Upper lobe of right lung (tissue), 1 donor: ENCODE data around the gene RNF38. TPM values are rescaled to one million over a fixed set of nuclear protein-coding genes. Genes with fewer than 3 reads are reported as not detected.

ENCODE experiments used
- ATAC-seq: fragments of 200-7000 bp; cut with Tn5 transposase; one replicate; pipeline ENCODE4 v1.9.1; 2020; ENCODE audit warnings: mild to moderate bottlenecking, moderate library complexity
- DNase-seq: peaks from one replicate; pipeline ENCODE4 v3.0.0-alpha.2; 2020
- H3K27ac ChIP-seq: fragments of 200-600 bp; one replicate; pipeline ENCODE4 v1.8.0; 2022
- H3K27me3 ChIP-seq: fragments of 200-600 bp; one replicate; pipeline ENCODE4 v1.8.0; 2022; ENCODE audit warnings: mild to moderate bottlenecking
- H3K36me3 ChIP-seq: fragments of 200-600 bp; one replicate; pipeline ENCODE4 v1.8.0; 2022
- H3K4me1 ChIP-seq: fragments of 200-600 bp; one replicate; pipeline ENCODE4 v1.8.0; 2022
- H3K4me3 ChIP-seq: fragments of 200-600 bp; one replicate; pipeline ENCODE4 v1.8.0; 2022; ENCODE audit warnings: mild to moderate bottlenecking
- H3K9me3 ChIP-seq: fragments of 200-600 bp; one replicate; pipeline ENCODE4 v1.8.0; 2022
- intact Hi-C: fragments of 100-400 bp; cut with DNase I; formaldehyde crosslinking; loops from one replicate; pipeline ENCODE4 v1.11.0; 2022
- total RNA-seq: library from RNA; stranded (reverse); fragmentation: NEBNext Ultra II Directional; extraction: Animal tissue kit (Norgen Biotek cat#: 25700); gene quantifications from one replicate; pipeline ENCODE4 v1.2.1, GENCODE V29; 2021
- TF ChIP-seq, protein P1 (sequence below): fragments of 200-600 bp; IDR thresholded peaks from one replicate; pipeline ENCODE4 v1.8.0; 2022; ENCODE audit warnings: antibody characterized with exemption
- donor health status: DM: no; HTN: yes; CAD: no; lungs with severe emphysema.

RNF38 gene
- total RNA-seq, 1 donor from 2014 or later, result 49.7 TPM

DNA sequence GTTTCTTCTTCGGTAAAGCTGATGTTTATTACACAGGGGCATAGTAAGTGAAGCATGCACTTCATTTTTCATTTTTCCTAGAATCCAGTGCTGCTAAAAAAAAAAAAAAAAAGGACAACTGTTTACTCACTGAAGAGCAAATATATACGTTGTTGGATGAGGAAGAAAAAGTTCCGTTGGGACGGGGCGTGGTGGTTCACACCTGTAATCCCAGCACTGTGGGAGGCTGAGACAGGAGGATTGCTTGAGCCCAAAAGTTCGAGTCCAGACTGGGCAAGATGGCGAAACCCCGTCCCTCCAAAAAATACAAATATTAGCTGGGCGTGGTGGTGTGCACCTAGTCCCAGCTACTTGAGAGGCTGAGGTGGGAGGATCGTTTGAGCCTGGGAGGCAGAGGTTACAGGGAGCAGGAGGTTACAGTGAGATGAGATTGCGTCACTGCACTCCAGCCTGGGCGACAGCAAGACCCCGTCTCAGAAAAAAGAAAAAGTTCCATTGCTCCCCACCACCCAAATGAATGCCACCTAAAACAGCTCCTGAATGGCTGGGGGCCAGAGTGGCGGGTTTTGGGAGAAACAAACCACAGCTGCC, 81.8 kb downstream of the RNF38 start:
- Histone ChIP-seq H3K4me1 (no peaks in the 10 kb centered on the region), H3K9me3 (no peaks in the 10 kb centered on the region), H3K27me3 (no peaks in the 10 kb centered on the region), H3K4me3 (no peak overlapping the region), H3K36me3 (no peaks in the 10 kb centered on the region), H3K27ac (no peak overlapping the region)
- DNase-seq, result no peak
- TF ChIP-seq, protein P1, sequence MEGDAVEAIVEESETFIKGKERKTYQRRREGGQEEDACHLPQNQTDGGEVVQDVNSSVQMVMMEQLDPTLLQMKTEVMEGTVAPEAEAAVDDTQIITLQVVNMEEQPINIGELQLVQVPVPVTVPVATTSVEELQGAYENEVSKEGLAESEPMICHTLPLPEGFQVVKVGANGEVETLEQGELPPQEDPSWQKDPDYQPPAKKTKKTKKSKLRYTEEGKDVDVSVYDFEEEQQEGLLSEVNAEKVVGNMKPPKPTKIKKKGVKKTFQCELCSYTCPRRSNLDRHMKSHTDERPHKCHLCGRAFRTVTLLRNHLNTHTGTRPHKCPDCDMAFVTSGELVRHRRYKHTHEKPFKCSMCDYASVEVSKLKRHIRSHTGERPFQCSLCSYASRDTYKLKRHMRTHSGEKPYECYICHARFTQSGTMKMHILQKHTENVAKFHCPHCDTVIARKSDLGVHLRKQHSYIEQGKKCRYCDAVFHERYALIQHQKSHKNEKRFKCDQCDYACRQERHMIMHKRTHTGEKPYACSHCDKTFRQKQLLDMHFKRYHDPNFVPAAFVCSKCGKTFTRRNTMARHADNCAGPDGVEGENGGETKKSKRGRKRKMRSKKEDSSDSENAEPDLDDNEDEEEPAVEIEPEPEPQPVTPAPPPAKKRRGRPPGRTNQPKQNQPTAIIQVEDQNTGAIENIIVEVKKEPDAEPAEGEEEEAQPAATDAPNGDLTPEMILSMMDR, result no peak
- intact Hi-C loops, result no loop called here
- ATAC-seq, result no peak

DNA sequence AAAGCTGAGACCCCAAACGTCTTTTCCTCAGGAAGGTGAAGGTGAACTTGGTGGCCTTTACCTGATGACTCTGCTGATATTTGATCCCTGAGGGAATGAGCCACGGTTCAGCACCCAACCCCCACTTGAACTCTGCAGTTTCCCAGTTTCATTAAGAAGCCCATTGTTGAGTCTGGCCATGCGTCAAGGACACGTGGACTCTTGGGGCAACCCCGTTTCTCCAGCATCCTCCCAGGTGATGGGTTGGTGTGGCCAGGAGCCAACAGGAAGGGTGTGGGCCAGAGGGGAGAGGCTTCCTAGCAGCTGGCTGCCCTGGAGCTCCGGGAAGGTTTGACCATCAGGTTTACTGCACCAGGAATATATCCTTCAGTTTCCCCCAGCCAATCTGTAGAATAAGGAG, 82.3 kb downstream of the RNF38 start:
- ATAC-seq, result peak; percentile 25
- Histone ChIP-seq H3K9me3 (no peaks in the 10 kb centered on the region), H3K27me3 (no peaks in the 10 kb centered on the region), H3K36me3 (no peaks in the 10 kb centered on the region), H3K27ac (no peak overlapping the region), H3K4me1 (no peaks in the 10 kb centered on the region), H3K4me3 (no peak overlapping the region)
- TF ChIP-seq, protein P1, result no peak
- no peak for DNase-seq
- intact Hi-C loops, result no loop called here

DNA sequence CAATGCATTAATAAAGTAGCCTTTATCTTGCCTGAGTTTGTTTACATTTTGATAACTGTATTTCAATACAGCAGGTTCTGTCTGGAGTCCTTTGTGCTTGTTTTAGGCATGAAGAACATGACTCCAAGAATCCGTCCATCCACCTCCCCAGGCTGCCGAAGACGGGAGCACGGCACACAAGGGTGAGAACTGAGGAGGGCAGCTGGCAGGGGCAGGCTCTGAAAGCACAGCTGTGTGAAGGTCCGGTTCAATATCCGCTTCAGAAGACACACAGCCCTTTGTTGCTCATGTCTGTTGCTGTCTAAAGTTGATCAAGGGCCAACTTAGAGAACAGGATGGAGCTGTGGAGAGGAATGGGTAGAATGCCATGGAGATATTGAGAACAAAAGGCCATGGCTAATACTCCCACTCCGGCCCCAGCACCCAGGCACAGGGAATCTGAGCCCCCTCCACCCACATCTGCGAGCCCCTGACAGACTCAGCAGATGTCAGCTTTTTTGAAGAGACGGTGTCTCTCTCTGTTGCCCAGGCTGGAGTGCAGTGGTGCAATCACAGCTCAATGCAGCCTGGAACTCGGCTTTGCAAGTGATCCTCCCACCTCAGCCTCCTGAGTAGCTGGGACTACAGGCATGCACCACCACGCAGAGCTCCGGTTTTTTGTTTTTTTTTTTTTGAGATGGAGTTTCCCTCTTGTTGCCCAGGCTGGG, 83.3 kb downstream of the RNF38 start:
- Histone ChIP-seq H3K9me3 (no peaks in the 10 kb centered on the region), H3K4me3 (no peak overlapping the region), H3K36me3 (no peaks in the 10 kb centered on the region), H3K27me3 (no peaks in the 10 kb centered on the region), H3K4me1 (no peaks in the 10 kb centered on the region), H3K27ac (no peak overlapping the region)
- DNase-seq (no peak), ATAC-seq (peak; percentile 20)
- intact Hi-C loops, result no loop called here
- TF ChIP-seq, protein P1, result no peak

DNA sequence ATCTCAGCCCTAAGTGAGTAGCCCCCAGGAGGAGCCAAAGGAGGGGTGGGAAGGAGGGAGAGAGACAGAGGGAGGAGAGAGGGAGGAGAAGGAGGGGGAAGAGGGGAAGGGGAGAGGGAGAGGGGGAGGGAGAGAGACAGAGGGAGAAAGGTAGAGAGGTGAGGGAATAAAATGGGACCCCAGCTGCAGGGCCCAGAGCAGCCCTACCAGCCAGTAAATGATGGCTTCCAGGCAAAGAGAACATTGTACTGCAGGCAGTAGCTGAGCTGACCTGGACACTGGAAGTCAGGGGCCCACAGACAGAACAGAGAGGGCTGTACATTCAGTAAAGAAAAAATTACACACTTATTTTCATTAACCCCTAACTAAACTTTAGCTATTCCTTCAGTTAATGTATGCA, 84.0 kb downstream of the RNF38 start:
- no peak for ATAC-seq
- TF ChIP-seq, protein P1, result no peak
- intact Hi-C loops, result no loop called here

DNA sequence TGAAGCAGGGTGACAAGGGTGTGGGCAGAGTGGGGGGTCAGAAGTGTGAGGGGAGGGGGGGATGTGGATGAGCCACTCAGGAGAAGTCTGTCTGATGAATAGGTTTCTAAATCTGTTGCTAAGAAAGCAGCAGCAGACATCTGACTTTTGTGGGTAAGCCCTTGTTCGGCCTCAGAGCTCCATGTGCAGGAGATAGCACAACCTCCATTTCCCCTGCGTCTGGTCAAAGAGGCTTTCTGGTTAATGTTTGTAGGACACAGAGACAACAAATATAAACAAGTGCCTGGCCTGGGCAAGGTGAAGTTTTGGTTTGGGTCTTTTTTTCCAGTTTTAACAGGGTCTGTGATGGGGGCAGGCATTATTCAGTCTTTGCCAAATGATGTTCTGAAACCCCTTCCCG, 84.8 kb downstream of the RNF38 start:
- intact Hi-C loops, result no loop called here
- no peak overlapping the region for H3K27ac ChIP-seq
- TF ChIP-seq, protein P1, result no peak

More for the DNA sequence above, 84.0 kb downstream of the RNF38 start:
- no peaks in the 10 kb centered on the region for H3K4me1 ChIP-seq
- H3K4me3 ChIP-seq, result no peak overlapping the region
- DNase-seq, result no peak
- no peaks in the 10 kb centered on the region for H3K27me3 ChIP-seq
- H3K9me3 ChIP-seq, result no peaks in the 10 kb centered on the region
- H3K27ac ChIP-seq, result no peak overlapping the region
- no peaks in the 10 kb centered on the region for H3K36me3 ChIP-seq

More for the DNA sequence above, 84.8 kb downstream of the RNF38 start:
- H3K4me1 ChIP-seq, result no peaks in the 10 kb centered on the region
- H3K36me3 ChIP-seq, result no peaks in the 10 kb centered on the region
- no peaks in the 10 kb centered on the region for H3K9me3 ChIP-seq
- no peaks in the 10 kb centered on the region for H3K27me3 ChIP-seq
- DNase-seq, result no peak
- no peak for ATAC-seq
- no peak overlapping the region for H3K4me3 ChIP-seq
